ENCODE results near the gene THADA. TPM values are rescaled to one million over a fixed set of nuclear protein-coding genes. Genes with fewer than 3 reads are reported as not detected.

THADA gene
- total RNA-seq, 1 donor from 2014 or later: 41.2 TPM

DNA sequence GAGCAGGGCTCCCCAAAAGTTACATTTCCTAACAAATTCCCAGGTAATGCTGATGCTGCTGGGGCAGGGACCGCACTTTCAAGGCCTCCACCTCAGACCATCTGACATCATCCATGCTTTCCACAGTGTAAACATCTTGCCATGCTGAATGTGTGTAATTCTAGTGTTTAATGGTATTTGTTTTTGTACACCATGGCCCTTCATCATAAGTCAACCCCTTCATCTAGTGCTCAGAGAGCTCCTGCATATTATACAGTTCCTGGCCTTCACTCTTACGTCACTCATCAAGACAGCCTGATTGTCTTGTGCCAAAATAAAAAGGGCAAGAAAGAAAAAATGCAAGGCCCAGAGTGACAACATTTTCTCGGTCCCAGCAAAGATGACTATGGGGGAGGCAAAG, 291.9 kb downstream of the THADA start:
- peak; percentile 16 to 20 for ATAC-seq
- DNase-seq: no peak
- Histone ChIP-seq H3K4me3 (no peak overlapping the region), H3K4me1 (peaks cover 66% of the 10 kb centered on the region), H3K27ac (peak overlapping the region; percentile 81), H3K9me3 (no peaks in the 10 kb centered on the region), H3K27me3 (ENCODE audit: low read depth) (no peaks in the 10 kb centered on the region), H3K36me3 (no peaks in the 10 kb centered on the region)
- intact Hi-C loops (cut with DNase I): no loop called here
- TF ChIP-seq, protein P1, sequence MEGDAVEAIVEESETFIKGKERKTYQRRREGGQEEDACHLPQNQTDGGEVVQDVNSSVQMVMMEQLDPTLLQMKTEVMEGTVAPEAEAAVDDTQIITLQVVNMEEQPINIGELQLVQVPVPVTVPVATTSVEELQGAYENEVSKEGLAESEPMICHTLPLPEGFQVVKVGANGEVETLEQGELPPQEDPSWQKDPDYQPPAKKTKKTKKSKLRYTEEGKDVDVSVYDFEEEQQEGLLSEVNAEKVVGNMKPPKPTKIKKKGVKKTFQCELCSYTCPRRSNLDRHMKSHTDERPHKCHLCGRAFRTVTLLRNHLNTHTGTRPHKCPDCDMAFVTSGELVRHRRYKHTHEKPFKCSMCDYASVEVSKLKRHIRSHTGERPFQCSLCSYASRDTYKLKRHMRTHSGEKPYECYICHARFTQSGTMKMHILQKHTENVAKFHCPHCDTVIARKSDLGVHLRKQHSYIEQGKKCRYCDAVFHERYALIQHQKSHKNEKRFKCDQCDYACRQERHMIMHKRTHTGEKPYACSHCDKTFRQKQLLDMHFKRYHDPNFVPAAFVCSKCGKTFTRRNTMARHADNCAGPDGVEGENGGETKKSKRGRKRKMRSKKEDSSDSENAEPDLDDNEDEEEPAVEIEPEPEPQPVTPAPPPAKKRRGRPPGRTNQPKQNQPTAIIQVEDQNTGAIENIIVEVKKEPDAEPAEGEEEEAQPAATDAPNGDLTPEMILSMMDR (IDR thresholded peaks at IDR 0.05): no peak

DNA sequence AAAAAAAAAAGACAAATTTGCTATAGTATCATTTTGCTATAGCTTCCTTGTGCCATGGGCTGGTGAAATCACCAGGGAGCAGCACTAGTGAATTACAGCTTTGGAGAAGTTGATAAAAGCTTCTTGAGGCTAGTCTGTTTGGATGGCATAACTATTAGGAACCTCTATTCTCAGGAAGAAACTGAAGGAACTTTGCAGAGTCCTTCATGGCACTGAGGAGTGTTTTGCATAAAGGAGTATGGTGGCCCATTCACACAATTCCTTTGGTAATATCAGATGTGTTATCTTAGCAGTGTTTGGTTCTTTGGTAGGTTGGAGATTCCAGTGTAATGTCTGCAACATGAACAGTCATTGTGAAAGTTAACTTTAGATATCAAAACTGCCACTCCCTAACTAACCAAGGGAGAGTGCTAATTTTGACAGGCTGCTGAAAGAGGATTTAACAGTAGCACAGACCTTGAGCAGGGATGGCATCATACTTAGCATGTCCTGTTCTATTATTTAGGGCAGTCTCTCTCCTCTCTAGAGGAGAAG, 292.8 kb downstream of the THADA start:
- ATAC-seq (peak in 1 of 2 donors; percentile 31), DNase-seq (no peak)
- no peaks in the 10 kb centered on the region for H3K27me3 ChIP-seq (ENCODE audit: low read depth)
- intact Hi-C loops (cut with DNase I): no loop called here
- H3K4me3 ChIP-seq: no peak overlapping the region
- H3K4me1 ChIP-seq: peaks cover 70% of the 10 kb centered on the region
- no peaks in the 10 kb centered on the region for H3K36me3 ChIP-seq
- TF ChIP-seq, protein P1 (IDR thresholded peaks at IDR 0.05): no peak
- H3K9me3 ChIP-seq: no peaks in the 10 kb centered on the region
- H3K27ac ChIP-seq: peak overlapping the region; percentile 81

DNA sequence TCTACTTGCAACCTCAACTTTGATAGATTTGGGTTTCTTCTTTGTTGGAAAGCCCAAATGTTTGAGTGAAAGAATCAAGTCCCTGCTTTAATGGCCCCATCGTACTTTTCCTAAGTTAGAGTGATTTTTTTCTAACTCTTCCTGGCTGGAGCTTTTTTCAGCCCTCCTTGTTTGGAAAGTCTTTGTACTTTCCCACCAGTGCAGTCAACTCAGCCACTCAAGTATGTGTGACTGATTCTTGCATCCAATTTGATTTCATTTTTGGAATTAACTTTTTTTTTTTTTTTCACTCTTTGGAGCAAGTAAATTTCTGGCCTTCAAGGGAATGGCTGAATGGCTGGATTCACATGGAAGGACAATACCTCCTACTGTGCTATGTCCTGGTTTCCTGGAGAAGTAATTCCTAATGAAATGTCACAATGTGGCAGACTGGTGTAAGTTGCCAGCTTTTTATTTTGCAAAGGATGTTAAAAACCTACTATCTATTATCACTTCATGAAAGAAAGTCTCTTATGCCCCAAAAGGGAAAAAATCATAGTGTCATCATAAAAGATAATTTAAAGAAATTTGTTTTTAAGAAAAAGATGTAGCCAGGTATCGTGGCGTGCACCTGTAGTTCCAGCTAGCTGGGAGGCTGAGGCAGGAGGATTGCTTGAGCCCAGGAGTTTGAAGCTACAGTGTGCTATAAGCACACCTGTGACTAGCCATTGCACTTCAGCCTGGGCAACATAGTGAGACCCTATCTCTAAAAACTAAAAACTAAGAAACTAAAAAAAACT, 293.5 kb downstream of the THADA start:
- Histone ChIP-seq H3K4me1 (peaks cover 69% of the 10 kb centered on the region), H3K9me3 (no peaks in the 10 kb centered on the region), H3K4me3 (no peak overlapping the region), H3K27ac (no peak overlapping the region), H3K27me3 (ENCODE audit: low read depth) (no peaks in the 10 kb centered on the region), H3K36me3 (no peaks in the 10 kb centered on the region)
- ATAC-seq (no peak), DNase-seq (no peak)
- TF ChIP-seq, protein P1 (IDR thresholded peaks at IDR 0.05): no peak
- intact Hi-C loops (cut with DNase I): no loop called here

DNA sequence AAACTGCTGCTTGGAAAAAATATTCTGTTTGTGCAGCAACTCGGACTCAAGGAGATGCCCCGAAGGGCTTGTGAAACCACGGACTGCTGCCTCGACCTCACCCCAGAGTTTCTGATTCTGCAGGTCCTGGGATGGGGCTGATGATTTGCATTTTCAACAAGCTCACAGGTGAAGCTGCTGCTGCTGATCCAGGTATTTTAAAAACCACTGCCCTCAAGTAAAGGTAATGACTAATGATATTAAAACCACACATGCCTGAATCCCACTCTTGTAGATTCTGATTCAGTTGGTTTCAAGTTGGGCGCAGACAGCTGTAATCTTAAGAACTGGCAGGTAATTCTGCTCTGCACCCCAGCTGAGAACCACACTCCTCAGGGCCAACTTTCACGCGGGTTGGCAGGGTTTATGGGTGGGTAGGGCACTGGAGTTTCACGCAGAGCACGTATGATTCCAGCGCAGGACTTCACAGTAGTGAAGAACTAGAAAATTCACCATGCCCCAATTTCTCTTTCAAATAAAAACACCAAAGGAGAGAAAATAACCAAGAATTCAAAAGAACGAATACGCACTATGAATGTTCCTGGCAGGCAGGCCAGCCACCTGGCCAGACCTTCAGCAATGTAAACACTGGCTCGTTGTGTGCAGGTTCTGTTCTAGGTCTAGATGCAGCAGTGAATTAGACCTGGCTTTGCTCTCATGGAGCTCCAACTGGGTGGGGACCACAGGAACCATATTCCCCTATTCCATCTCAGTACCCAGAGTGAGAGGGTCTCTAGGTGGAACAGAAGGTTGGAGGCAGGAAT, 294.9 kb downstream of the THADA start:
- no peak overlapping the region for H3K27ac ChIP-seq
- no peaks in the 10 kb centered on the region for H3K9me3 ChIP-seq
- no peaks in the 10 kb centered on the region for H3K27me3 ChIP-seq (ENCODE audit: low read depth)
- intact Hi-C loops (cut with DNase I): no loop called here
- ATAC-seq: peak in 1 of 2 donors; percentile 27
- TF ChIP-seq, protein P1 (IDR thresholded peaks at IDR 0.05): no peak
- H3K36me3 ChIP-seq: no peaks in the 10 kb centered on the region
- DNase-seq: no peak
- H3K4me3 ChIP-seq: no peak overlapping the region
- peaks cover 55% of the 10 kb centered on the region for H3K4me1 ChIP-seq

DNA sequence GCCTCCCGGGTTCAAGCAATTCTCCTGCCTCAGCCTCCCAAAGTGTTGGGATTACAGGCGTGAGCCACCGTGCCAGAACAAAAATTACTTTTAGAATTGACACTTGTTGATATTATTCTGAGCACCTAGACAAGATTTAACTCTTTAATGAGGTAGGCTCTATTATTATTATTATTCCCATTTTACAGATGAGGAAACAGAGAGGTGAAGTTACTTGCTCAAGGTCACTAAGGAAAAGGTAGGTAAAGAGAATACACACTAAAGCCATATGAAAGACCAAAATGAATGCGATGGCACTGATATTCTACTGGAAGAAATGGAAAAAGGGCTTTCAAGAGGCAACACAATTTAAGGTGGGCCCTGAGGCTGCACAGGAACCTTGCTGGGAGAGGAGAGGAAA, 295.6 kb downstream of the THADA start:
- no peak for DNase-seq
- H3K4me3 ChIP-seq: no peak overlapping the region
- H3K36me3 ChIP-seq: no peaks in the 10 kb centered on the region
- H3K9me3 ChIP-seq: no peaks in the 10 kb centered on the region
- no peaks in the 10 kb centered on the region for H3K27me3 ChIP-seq (ENCODE audit: low read depth)
- peaks cover 49% of the 10 kb centered on the region for H3K4me1 ChIP-seq
- intact Hi-C loops (cut with DNase I): no loop called here
- ATAC-seq: no peak
- no peak overlapping the region for H3K27ac ChIP-seq
- TF ChIP-seq, protein P1 (IDR thresholded peaks at IDR 0.05): no peak
